Jurkat, Clone E6-1 (cell line): ENCODE results near the gene TCP11L1.
"Not testable (repeated sequence)": the region's sequence is repeated elsewhere in the genome, so short reads cannot be mapped to it uniquely, and the experiment has no call there.

Experiments used
- DNase-seq: peaks from one replicate; pipeline ENCODE4 v3.0.0-alpha.2; 2011; ENCODE audit warnings: low read depth, low spot score
- H3K4me3 ChIP-seq: 2 replicates; pipeline ENCODE4 v1.5.1; 2011; ENCODE audit warnings: mild to moderate bottlenecking, low read length, control low read depth, moderate library complexity

The TCP11L1 gene

GRCh38 chr11:33062137-33062536 is 22.8 kb downstream of the TCP11L1 start:
- no peak for DNase-seq
- no peak overlapping the region for H3K4me3 ChIP-seq

GRCh38 chr11:33063326-33063881 is 24.0 kb downstream of the TCP11L1 start:
- H3K4me3 ChIP-seq: no peak overlapping the region
- peak; percentile 70 for DNase-seq

- H3K4me3 ChIP-seq: no peak overlapping the region
- no peak for DNase-seq
Measured at GRCh38 chr11:33064033-33064825, 24.9 kb downstream of the TCP11L1 start.

GRCh38 chr11:33064866-33065265 is 25.5 kb downstream of the TCP11L1 start:
- no peak for DNase-seq
- no peak overlapping the region for H3K4me3 ChIP-seq

GRCh38 chr11:33065445-33066178 is 26.2 kb downstream of the TCP11L1 start:
- peak; percentile 54 for DNase-seq

GRCh38 chr11:33067294-33067693 is 27.9 kb downstream of the TCP11L1 start:
- DNase-seq: no peak
- no peak overlapping the region for H3K4me3 ChIP-seq

More at GRCh38 chr11:33065445-33066178, 26.2 kb downstream of the TCP11L1 start:
- H3K4me3 ChIP-seq: no peak overlapping the region

GRCh38 chr11:33068611-33069340 is 29.4 kb downstream of the TCP11L1 start:
- no peak overlapping the region for H3K4me3 ChIP-seq
- no peak for DNase-seq

GRCh38 chr11:33072465-33072864 is 33.1 kb downstream of the TCP11L1 start:
- DNase-seq: no peak
- H3K4me3 ChIP-seq: no peak overlapping the region

GRCh38 chr11:33083918-33084317 is 44.5 kb downstream of the TCP11L1 start:
- no peak overlapping the region for H3K4me3 ChIP-seq

GRCh38 chr11:33086017-33086416 is 46.6 kb downstream of the TCP11L1 start:
- H3K4me3 ChIP-seq: no peak overlapping the region
- DNase-seq: no peak

More at GRCh38 chr11:33083918-33084317, 44.5 kb downstream of the TCP11L1 start:
- DNase-seq: no peak

GRCh38 chr11:33089776-33090175 is 50.4 kb downstream of the TCP11L1 start:
- no peak for DNase-seq
- H3K4me3 ChIP-seq: no peak overlapping the region

- no peak overlapping the region for H3K4me3 ChIP-seq
- no peak for DNase-seq
Measured at GRCh38 chr11:33094157-33094556, 54.8 kb downstream of the TCP11L1 start.

GRCh38 chr11:33103836-33104235 is 64.5 kb downstream of the TCP11L1 start:
- no peak overlapping the region for H3K4me3 ChIP-seq
- DNase-seq: no peak

- H3K4me3 ChIP-seq: no peak overlapping the region
- DNase-seq: no peak
Measured at GRCh38 chr11:33109294-33109895, 70.0 kb downstream of the TCP11L1 start.

- no peak overlapping the region for H3K4me3 ChIP-seq
- no peak for DNase-seq
Measured at GRCh38 chr11:33110083-33110482, 70.7 kb downstream of the TCP11L1 start.

GRCh38 chr11:33116535-33116934 is 77.2 kb downstream of the TCP11L1 start:
- DNase-seq: no peak
- H3K4me3 ChIP-seq: no peak overlapping the region

GRCh38 chr11:33122696-33123095 is 83.3 kb downstream of the TCP11L1 start:
- not testable (repeated sequence) for DNase-seq, H3K4me3 ChIP-seq
